ENCODE results near the gene PTGIR. TPM values are rescaled to one million over a fixed set of nuclear protein-coding genes. Genes with fewer than 3 reads are reported as not detected.

PTGIR gene
- total RNA-seq, 1 donor from 2014 or later, result not detected

- no peaks in the 10 kb centered on the region for H3K9me3 Mint-ChIP-seq
- H3K27me3 Mint-ChIP-seq (ENCODE audit: low read depth), result no peaks in the 10 kb centered on the region
- no peak for DNase-seq (ENCODE audit: low read depth, low spot score)
- no peaks in the 10 kb centered on the region for H3K36me3 Mint-ChIP-seq (ENCODE audit: low read depth)
- TF ChIP-seq CTCF (conservative IDR thresholded peaks at IDR 0.05), result no peak
- no peak overlapping the region for H3K27ac Mint-ChIP-seq (ENCODE audit: unreplicated experiment)
- H3K4me3 Mint-ChIP-seq, result no peak overlapping the region
- peaks cover 13% of the 10 kb centered on the region for H3K4me1 Mint-ChIP-seq
Measured at GRCh38 chr19:46622118-46622446, 2.8 kb downstream of the PTGIR start.

GRCh38 chr19:46621191-46622117 is 3.4 kb downstream of the PTGIR start:
- H3K9me3 Mint-ChIP-seq, result no peaks in the 10 kb centered on the region
- H3K4me3 Mint-ChIP-seq, result no peak overlapping the region
- no peaks in the 10 kb centered on the region for H3K27me3 Mint-ChIP-seq (ENCODE audit: low read depth)
- H3K27ac Mint-ChIP-seq (ENCODE audit: unreplicated experiment), result peak overlapping the region; percentile 43
- no peak for TF ChIP-seq CTCF (conservative IDR thresholded peaks at IDR 0.05)
- no peak for DNase-seq (ENCODE audit: low read depth, low spot score)
- no peaks in the 10 kb centered on the region for H3K36me3 Mint-ChIP-seq (ENCODE audit: low read depth)
- peaks cover 19% of the 10 kb centered on the region for H3K4me1 Mint-ChIP-seq

- no peaks in the 10 kb centered on the region for H3K36me3 Mint-ChIP-seq (ENCODE audit: low read depth)
- H3K4me1 Mint-ChIP-seq, result peaks cover 19% of the 10 kb centered on the region
- peak overlapping the region; percentile 8 for H3K27ac Mint-ChIP-seq (ENCODE audit: unreplicated experiment)
- no peak for DNase-seq (ENCODE audit: low read depth, low spot score)
- H3K4me3 Mint-ChIP-seq, result no peak overlapping the region
- TF ChIP-seq CTCF (conservative IDR thresholded peaks at IDR 0.05), result no peak
- no peaks in the 10 kb centered on the region for H3K9me3 Mint-ChIP-seq
- no peaks in the 10 kb centered on the region for H3K27me3 Mint-ChIP-seq (ENCODE audit: low read depth)
Measured at GRCh38 chr19:46620716-46621115, 4.2 kb downstream of the PTGIR start.

GRCh38 chr19:46620267-46620666 is 4.6 kb downstream of the PTGIR start:
- Mint-ChIP-seq H3K27ac (ENCODE audit: unreplicated experiment) (no peak overlapping the region), H3K4me3 (no peak overlapping the region), H3K4me1 (peaks cover 19% of the 10 kb centered on the region), H3K9me3 (no peaks in the 10 kb centered on the region), H3K27me3 (ENCODE audit: low read depth) (no peaks in the 10 kb centered on the region), H3K36me3 (ENCODE audit: low read depth) (no peaks in the 10 kb centered on the region)
- TF ChIP-seq CTCF (conservative IDR thresholded peaks at IDR 0.05), result no peak
- no peak for DNase-seq (ENCODE audit: low read depth, low spot score)

- DNase-seq (ENCODE audit: low read depth, low spot score), result no peak
- Mint-ChIP-seq H3K27me3 (ENCODE audit: low read depth) (no peaks in the 10 kb centered on the region), H3K27ac (ENCODE audit: unreplicated experiment) (no peak overlapping the region), H3K4me1 (peaks cover 25% of the 10 kb centered on the region), H3K36me3 (ENCODE audit: low read depth) (no peaks in the 10 kb centered on the region), H3K4me3 (no peak overlapping the region), H3K9me3 (no peaks in the 10 kb centered on the region)
- TF ChIP-seq CTCF (conservative IDR thresholded peaks at IDR 0.05), result no peak
Measured at GRCh38 chr19:46618670-46619231, 6.1 kb downstream of the PTGIR start.

All from neural crest cell (in vitro differentiated cells).